Skeletal muscle satellite cell (primary cell): ENCODE measurements around the gene SPATA21. TPM values are rescaled to one million over a fixed set of nuclear protein-coding genes. Genes with fewer than 3 reads are reported as not detected.
"Not testable (repeated sequence)": the region's sequence is repeated elsewhere in the genome, so short reads cannot be mapped to it uniquely, and the experiment has no call there.

Experiments used
- H3K27me3 ChIP-seq: 2 replicates; pipeline ENCODE4 v1.7.0; 2013; ENCODE audit warnings: low read length; ENCODE audit not compliant: control insufficient read depth, insufficient read depth
- H3K36me3 ChIP-seq: 2 replicates; pipeline ENCODE4 v1.7.0; 2013; ENCODE audit warnings: mild to moderate bottlenecking, control low read depth, low read length; ENCODE audit not compliant: insufficient read depth
- H3K4me1 ChIP-seq: 2 replicates; pipeline ENCODE4 v1.7.0; 2013; ENCODE audit warnings: low read length; ENCODE audit not compliant: control insufficient read depth, insufficient read depth
- H3K4me2 ChIP-seq: 2 replicates; pipeline ENCODE4 v1.7.0; 2013; ENCODE audit warnings: mild to moderate bottlenecking, low read length
- H3K4me3 ChIP-seq: 2 replicates; pipeline ENCODE4 v1.7.0; 2013; ENCODE audit warnings: low read length
- H3K9ac ChIP-seq: 2 replicates; pipeline ENCODE4 v1.7.0; 2013; ENCODE audit warnings: mild to moderate bottlenecking, low read depth, low read length, moderate library complexity
- H3K9me3 ChIP-seq: replicated peaks from 2 replicates; pipeline ENCODE4 v1.7.0; 2013; ENCODE audit warnings: mild to moderate bottlenecking, control low read depth, low read length
- total RNA-seq: library from RNA; depleted of rRNA; stranded (reverse); fragments of >200 nt; gene quantifications from 2 replicates; pipeline ENCODE4 v1.2.3, GENCODE V29; 2012; rRNA removed

The SPATA21 gene
- not detected in 2 replicates for total RNA-seq

GRCh38 chr1:16436946-16437474 is at the start of gene SPATA21:
SPATA21 (minus strand) TSS chr1:16437424; CDS start chr1:16431371, 6,053 bp downstream.
- no peak within 1 kb of the TSS for H3K4me2 ChIP-seq
- H3K36me3 ChIP-seq: peaks cover 4% of the 10 kb centered on the region
- no peak within 1 kb of the TSS for H3K4me3 ChIP-seq
- no peaks in the 10 kb centered on the region for H3K27me3 ChIP-seq
- no peaks in the 10 kb centered on the region for H3K9me3 ChIP-seq
- H3K9ac ChIP-seq: no peak within 1 kb of the TSS
- H3K4me1 ChIP-seq: peaks cover 9% of the 10 kb centered on the region

- not testable (repeated sequence) for H3K9ac ChIP-seq, H3K4me2 ChIP-seq, H3K9me3 ChIP-seq, H3K27me3 ChIP-seq, H3K4me3 ChIP-seq, H3K4me1 ChIP-seq, H3K36me3 ChIP-seq
Observed at GRCh38 chr1:16487011-16487410, 49.8 kb upstream of the SPATA21 start.

- H3K9ac ChIP-seq, H3K27me3 ChIP-seq, H3K9me3 ChIP-seq, H3K4me3 ChIP-seq, H3K36me3 ChIP-seq, H3K4me2 ChIP-seq, H3K4me1 ChIP-seq: not testable (repeated sequence)
Observed at GRCh38 chr1:16486316-16486715, 49.1 kb upstream of the SPATA21 start.

- Histone ChIP-seq H3K9ac (no peak overlapping the region), H3K27me3 (no peaks in the 10 kb centered on the region), H3K4me3 (no peak overlapping the region), H3K9me3 (no peaks in the 10 kb centered on the region), H3K36me3 (peaks cover 7% of the 10 kb centered on the region), H3K4me2 (no peak overlapping the region), H3K4me1 (no peaks in the 10 kb centered on the region)
Observed at GRCh38 chr1:16484931-16485330, 47.7 kb upstream of the SPATA21 start.

GRCh38 chr1:16484501-16484835 is 47.2 kb upstream of the SPATA21 start:
- Histone ChIP-seq H3K4me2 (no peak overlapping the region), H3K9ac (no peak overlapping the region), H3K27me3 (no peaks in the 10 kb centered on the region), H3K4me1 (no peaks in the 10 kb centered on the region), H3K36me3 (peaks cover 5% of the 10 kb centered on the region), H3K4me3 (no peak overlapping the region), H3K9me3 (no peaks in the 10 kb centered on the region)

- not testable (repeated sequence) for H3K4me2 ChIP-seq, H3K4me1 ChIP-seq, H3K9ac ChIP-seq, H3K9me3 ChIP-seq, H3K36me3 ChIP-seq, H3K27me3 ChIP-seq, H3K4me3 ChIP-seq
Observed at GRCh38 chr1:16483639-16484500, 46.6 kb upstream of the SPATA21 start.

- not testable (repeated sequence) for H3K4me2 ChIP-seq, H3K27me3 ChIP-seq, H3K36me3 ChIP-seq, H3K4me3 ChIP-seq, H3K4me1 ChIP-seq, H3K9me3 ChIP-seq, H3K9ac ChIP-seq
Observed at GRCh38 chr1:16483146-16483545, 45.9 kb upstream of the SPATA21 start.

- Histone ChIP-seq H3K9ac (no peak overlapping the region), H3K4me3 (no peak overlapping the region), H3K27me3 (no peaks in the 10 kb centered on the region), H3K4me1 (no peaks in the 10 kb centered on the region), H3K9me3 (no peaks in the 10 kb centered on the region), H3K4me2 (no peak overlapping the region), H3K36me3 (peaks cover 33% of the 10 kb centered on the region)
Observed at GRCh38 chr1:16478091-16478490, 40.9 kb upstream of the SPATA21 start.

- H3K4me3 ChIP-seq, H3K27me3 ChIP-seq, H3K4me2 ChIP-seq, H3K9me3 ChIP-seq, H3K4me1 ChIP-seq, H3K9ac ChIP-seq: not testable (repeated sequence)
- H3K36me3 ChIP-seq: peaks cover 40% of the 10 kb centered on the region
Observed at GRCh38 chr1:16475771-16476770, 38.8 kb upstream of the SPATA21 start.

GRCh38 chr1:16474891-16475290 is 37.7 kb upstream of the SPATA21 start:
- H3K27me3 ChIP-seq, H3K4me2 ChIP-seq, H3K9ac ChIP-seq, H3K4me1 ChIP-seq, H3K9me3 ChIP-seq, H3K4me3 ChIP-seq: not testable (repeated sequence)
- H3K36me3 ChIP-seq: peaks cover 37% of the 10 kb centered on the region

- peaks cover 37% of the 10 kb centered on the region for H3K36me3 ChIP-seq
- H3K4me1 ChIP-seq: no peaks in the 10 kb centered on the region
- no peaks in the 10 kb centered on the region for H3K9me3 ChIP-seq
- H3K27me3 ChIP-seq: no peaks in the 10 kb centered on the region
- H3K4me2 ChIP-seq: no peak overlapping the region
- no peak overlapping the region for H3K9ac ChIP-seq
- no peak overlapping the region for H3K4me3 ChIP-seq
Observed at GRCh38 chr1:16474166-16474800, 37.1 kb upstream of the SPATA21 start.
